HEK293 (cell line): Measurements from ENCODE around the gene SPINK4.

ENCODE experiments used
- CTCF ChIA-PET: fragments of 350-600 bp; formaldehyde crosslinking; extraction: SDS; loops from one replicate; lab custom pipeline; 2021; ENCODE audit warnings: antibody characterized with exemption; lab: Yijun Ruan, JAX
- POLR2A ChIA-PET: fragments of 300-600 bp; formaldehyde crosslinking; extraction: SDS; loops from one replicate; lab custom pipeline; 2020; ENCODE audit warnings: antibody characterized with exemption, inconsistent platforms; lab: Yijun Ruan, JAX
- H3K27ac ChIP-seq: fragments of 200-500 bp; sonication (Bioruptor generic); 2 replicates; pipeline ENCODE4 v1.5.1; 2014; ENCODE audit warnings: low read depth, low read length, control low read depth, inconsistent platforms; ENCODE audit errors: extremely low read depth
- H3K36me3 ChIP-seq, 2 experiments: fragments of 200-500 bp in 1 of 2; sonication (Bioruptor generic) in 1 of 2; 1 replicate in 1 of 2; 2 replicates in 1 of 2; pipeline ENCODE4 v1.5.1; 2014 to 2017; ENCODE audit warnings: inconsistent platforms in 2 of 2, low read length in 2 of 2; ENCODE audit not compliant: control insufficient read depth in 2 of 2, insufficient read depth in 1 of 2
- H3K4me1 ChIP-seq: fragments of 200-500 bp; sonication (Bioruptor generic); 2 replicates; pipeline ENCODE4 v1.5.1; 2014; ENCODE audit warnings: mild to moderate bottlenecking, low read length, inconsistent platforms; ENCODE audit not compliant: control insufficient read depth, insufficient read depth
- H3K4me3 ChIP-seq: 2 replicates; pipeline ENCODE4 v1.5.1; 2011; ENCODE audit warnings: low read depth, mild to moderate bottlenecking, control low read depth, low read length, moderate library complexity
- H3K9me3 ChIP-seq: fragments of 200-500 bp; sonication (Bioruptor generic); 2 replicates; pipeline ENCODE4 v1.5.1; 2014; ENCODE audit warnings: low read depth, low read length, inconsistent platforms; ENCODE audit not compliant: control insufficient read depth, insufficient read depth
- GLI4 ChIP-seq: fragments of 450-650 bp; formaldehyde crosslinking; IDR thresholded peaks from 2 replicates; pipeline ENCODE4 v1.5.1; 2016; ENCODE audit warnings: missing biosample characterization, missing genetic modification characterization
- MZF1 ChIP-seq: fragments of 450-650 bp; formaldehyde crosslinking; IDR thresholded peaks from 2 replicates; pipeline ENCODE4 v1.5.1; 2017; ENCODE audit warnings: missing biosample characterization, missing genetic modification characterization, borderline replicate concordance
- REPIN1 ChIP-seq: fragments of 450-650 bp; formaldehyde crosslinking; IDR thresholded peaks from 2 replicates; pipeline ENCODE4 v1.5.1; 2017; ENCODE audit warnings: missing biosample characterization, missing genetic modification characterization, low read depth
- WT1 ChIP-seq: fragments of 450-650 bp; formaldehyde crosslinking; IDR thresholded peaks from 2 replicates; pipeline ENCODE4 v1.5.1; 2016; ENCODE audit warnings: missing biosample characterization, missing genetic modification characterization
- ZEB2 ChIP-seq: fragments of 450-650 bp; formaldehyde crosslinking; IDR thresholded peaks from 2 replicates; pipeline ENCODE4 v1.5.1; 2016; ENCODE audit warnings: missing biosample characterization, missing genetic modification characterization
- ZNF223 ChIP-seq: fragments of 450-650 bp; formaldehyde crosslinking; IDR thresholded peaks from 2 replicates; pipeline ENCODE4 v1.5.1; 2016; ENCODE audit warnings: missing biosample characterization, missing genetic modification characterization
- ZNF248 ChIP-seq: fragments of 450-650 bp; formaldehyde crosslinking; IDR thresholded peaks from 2 replicates; pipeline ENCODE4 v1.5.1; 2017; ENCODE audit warnings: missing biosample characterization, missing genetic modification characterization
- ZNF354C ChIP-seq: fragments of 450-650 bp; formaldehyde crosslinking; IDR thresholded peaks from 2 replicates; pipeline ENCODE4 v1.5.1; 2016; ENCODE audit warnings: missing biosample characterization, missing genetic modification characterization, low read depth, borderline replicate concordance
- ZNF501 ChIP-seq: fragments of 450-650 bp; formaldehyde crosslinking; IDR thresholded peaks from 2 replicates; pipeline ENCODE4 v1.5.1; 2016; ENCODE audit warnings: missing biosample characterization, missing genetic modification characterization
- ZNF654 ChIP-seq: fragments of 450-650 bp; formaldehyde crosslinking; IDR thresholded peaks from 2 replicates; pipeline ENCODE4 v1.5.1; 2016; ENCODE audit warnings: low read depth, missing biosample characterization, missing genetic modification characterization
- ZNF747 ChIP-seq: fragments of 450-650 bp; formaldehyde crosslinking; IDR thresholded peaks from 2 replicates; pipeline ENCODE4 v1.5.1; 2016; ENCODE audit warnings: missing biosample characterization, missing genetic modification characterization
- ZNF768 ChIP-seq: fragments of 450-650 bp; formaldehyde crosslinking; IDR thresholded peaks from 2 replicates; pipeline ENCODE4 v1.5.1; 2018; ENCODE audit warnings: missing biosample characterization, mild to moderate bottlenecking, missing genetic modification characterization
- ZNF791 ChIP-seq: fragments of 450-650 bp; formaldehyde crosslinking; IDR thresholded peaks from 2 replicates; pipeline ENCODE4 v1.5.1; 2016; ENCODE audit warnings: missing biosample characterization, missing genetic modification characterization
- ZSCAN23 ChIP-seq: fragments of 450-650 bp; formaldehyde crosslinking; IDR thresholded peaks from 2 replicates; pipeline ENCODE4 v1.5.1; 2016; ENCODE audit warnings: missing biosample characterization, missing genetic modification characterization
- ZSCAN30 ChIP-seq: fragments of 450-650 bp; IDR thresholded peaks from 2 replicates; pipeline ENCODE4 v1.5.1; 2018; ENCODE audit warnings: missing biosample characterization, mild to moderate bottlenecking, missing genetic modification characterization, moderate library complexity
- TF ChIP-seq, protein P1 (sequence below): fragments of 450-650 bp; formaldehyde crosslinking; IDR thresholded peaks from 2 replicates; pipeline ENCODE4 v1.5.1; 2016; ENCODE audit warnings: missing biosample characterization, missing genetic modification characterization, borderline replicate concordance
- TF ChIP-seq, protein P2 (sequence below): fragments of 450-650 bp; formaldehyde crosslinking; IDR thresholded peaks from 2 replicates; pipeline ENCODE4 v1.5.0; 2017; ENCODE audit warnings: missing biosample characterization, missing genetic modification characterization, borderline replicate concordance
- TF ChIP-seq, protein P3 (sequence below): fragments of 450-650 bp; formaldehyde crosslinking; IDR thresholded peaks from 2 replicates; pipeline ENCODE4 v1.5.1; 2016; ENCODE audit warnings: missing biosample characterization, missing genetic modification characterization

The SPINK4 gene

DNA sequence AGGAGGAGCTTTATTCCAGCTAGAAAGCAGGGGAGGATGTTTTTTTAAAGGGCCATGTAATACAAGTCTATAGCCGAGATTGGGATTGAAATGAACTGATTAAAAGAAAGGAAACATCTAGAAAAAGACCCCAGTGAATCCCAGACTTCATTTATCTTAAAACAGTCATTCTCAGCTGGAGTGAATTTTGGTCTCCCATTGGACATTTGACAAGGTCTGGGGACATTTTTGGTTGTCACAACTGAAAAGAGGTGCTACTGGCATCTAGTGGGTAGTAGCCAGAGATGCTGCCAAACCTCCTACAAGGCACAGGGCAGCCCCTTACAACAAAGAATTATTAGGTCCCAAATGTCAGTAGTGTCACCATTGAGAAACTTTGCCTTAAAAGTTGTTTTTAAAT, 16.3 kb upstream of the SPINK4 start:
- no peak overlapping the region for H3K27ac ChIP-seq
- no peaks in the 10 kb centered on the region for H3K36me3 ChIP-seq
- no peak overlapping the region for H3K4me3 ChIP-seq
- H3K4me1 ChIP-seq, result no peaks in the 10 kb centered on the region
- ChIA-PET CTCF (interaction anchor here (0.6 to 1.4 kb wide), 5 partner anchors 10 to 124 kb away, joined by 3 to 5 read pairs (median 3); no protein-coding TSS in a partner anchor), POLR2A (no interaction called here)
- TF ChIP-seq ZEB2 (tag by site-specific recombination), result no peak
- no peak for TF ChIP-seq ZNF501
- TF ChIP-seq ZNF223 (tag by site-specific recombination), result no peak
- TF ChIP-seq MZF1 (tag by site-specific recombination), result no peak
- no peak for TF ChIP-seq ZSCAN23 (tag by site-specific recombination)
- no peak for TF ChIP-seq ZNF791 (tag by site-specific recombination)
- TF ChIP-seq, protein P1, sequence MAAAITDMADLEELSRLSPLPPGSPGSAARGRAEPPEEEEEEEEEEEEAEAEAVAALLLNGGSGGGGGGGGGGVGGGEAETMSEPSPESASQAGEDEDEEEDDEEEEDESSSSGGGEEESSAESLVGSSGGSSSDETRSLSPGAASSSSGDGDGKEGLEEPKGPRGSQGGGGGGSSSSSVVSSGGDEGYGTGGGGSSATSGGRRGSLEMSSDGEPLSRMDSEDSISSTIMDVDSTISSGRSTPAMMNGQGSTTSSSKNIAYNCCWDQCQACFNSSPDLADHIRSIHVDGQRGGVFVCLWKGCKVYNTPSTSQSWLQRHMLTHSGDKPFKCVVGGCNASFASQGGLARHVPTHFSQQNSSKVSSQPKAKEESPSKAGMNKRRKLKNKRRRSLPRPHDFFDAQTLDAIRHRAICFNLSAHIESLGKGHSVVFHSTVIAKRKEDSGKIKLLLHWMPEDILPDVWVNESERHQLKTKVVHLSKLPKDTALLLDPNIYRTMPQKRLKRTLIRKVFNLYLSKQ (tag by site-specific recombination), result no peak
- TF ChIP-seq ZNF768, result no peak
- TF ChIP-seq WT1, result no peak
- TF ChIP-seq, protein P2, sequence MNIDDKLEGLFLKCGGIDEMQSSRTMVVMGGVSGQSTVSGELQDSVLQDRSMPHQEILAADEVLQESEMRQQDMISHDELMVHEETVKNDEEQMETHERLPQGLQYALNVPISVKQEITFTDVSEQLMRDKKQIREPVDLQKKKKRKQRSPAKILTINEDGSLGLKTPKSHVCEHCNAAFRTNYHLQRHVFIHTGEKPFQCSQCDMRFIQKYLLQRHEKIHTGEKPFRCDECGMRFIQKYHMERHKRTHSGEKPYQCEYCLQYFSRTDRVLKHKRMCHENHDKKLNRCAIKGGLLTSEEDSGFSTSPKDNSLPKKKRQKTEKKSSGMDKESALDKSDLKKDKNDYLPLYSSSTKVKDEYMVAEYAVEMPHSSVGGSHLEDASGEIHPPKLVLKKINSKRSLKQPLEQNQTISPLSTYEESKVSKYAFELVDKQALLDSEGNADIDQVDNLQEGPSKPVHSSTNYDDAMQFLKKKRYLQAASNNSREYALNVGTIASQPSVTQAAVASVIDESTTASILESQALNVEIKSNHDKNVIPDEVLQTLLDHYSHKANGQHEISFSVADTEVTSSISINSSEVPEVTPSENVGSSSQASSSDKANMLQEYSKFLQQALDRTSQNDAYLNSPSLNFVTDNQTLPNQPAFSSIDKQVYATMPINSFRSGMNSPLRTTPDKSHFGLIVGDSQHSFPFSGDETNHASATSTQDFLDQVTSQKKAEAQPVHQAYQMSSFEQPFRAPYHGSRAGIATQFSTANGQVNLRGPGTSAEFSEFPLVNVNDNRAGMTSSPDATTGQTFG (tag by site-specific recombination), result no peak
- TF ChIP-seq ZNF248 (tag by site-specific recombination), result no peak
- no peak for TF ChIP-seq GLI4 (tag by site-specific recombination)
- TF ChIP-seq REPIN1 (tag by site-specific recombination), result no peak
- peak; percentile 25 for TF ChIP-seq ZNF654 (tag by site-specific recombination)
- no peak for TF ChIP-seq ZNF747
- TF ChIP-seq ZSCAN30 (tag by site-specific recombination), result no peak
- TF ChIP-seq, protein P3, sequence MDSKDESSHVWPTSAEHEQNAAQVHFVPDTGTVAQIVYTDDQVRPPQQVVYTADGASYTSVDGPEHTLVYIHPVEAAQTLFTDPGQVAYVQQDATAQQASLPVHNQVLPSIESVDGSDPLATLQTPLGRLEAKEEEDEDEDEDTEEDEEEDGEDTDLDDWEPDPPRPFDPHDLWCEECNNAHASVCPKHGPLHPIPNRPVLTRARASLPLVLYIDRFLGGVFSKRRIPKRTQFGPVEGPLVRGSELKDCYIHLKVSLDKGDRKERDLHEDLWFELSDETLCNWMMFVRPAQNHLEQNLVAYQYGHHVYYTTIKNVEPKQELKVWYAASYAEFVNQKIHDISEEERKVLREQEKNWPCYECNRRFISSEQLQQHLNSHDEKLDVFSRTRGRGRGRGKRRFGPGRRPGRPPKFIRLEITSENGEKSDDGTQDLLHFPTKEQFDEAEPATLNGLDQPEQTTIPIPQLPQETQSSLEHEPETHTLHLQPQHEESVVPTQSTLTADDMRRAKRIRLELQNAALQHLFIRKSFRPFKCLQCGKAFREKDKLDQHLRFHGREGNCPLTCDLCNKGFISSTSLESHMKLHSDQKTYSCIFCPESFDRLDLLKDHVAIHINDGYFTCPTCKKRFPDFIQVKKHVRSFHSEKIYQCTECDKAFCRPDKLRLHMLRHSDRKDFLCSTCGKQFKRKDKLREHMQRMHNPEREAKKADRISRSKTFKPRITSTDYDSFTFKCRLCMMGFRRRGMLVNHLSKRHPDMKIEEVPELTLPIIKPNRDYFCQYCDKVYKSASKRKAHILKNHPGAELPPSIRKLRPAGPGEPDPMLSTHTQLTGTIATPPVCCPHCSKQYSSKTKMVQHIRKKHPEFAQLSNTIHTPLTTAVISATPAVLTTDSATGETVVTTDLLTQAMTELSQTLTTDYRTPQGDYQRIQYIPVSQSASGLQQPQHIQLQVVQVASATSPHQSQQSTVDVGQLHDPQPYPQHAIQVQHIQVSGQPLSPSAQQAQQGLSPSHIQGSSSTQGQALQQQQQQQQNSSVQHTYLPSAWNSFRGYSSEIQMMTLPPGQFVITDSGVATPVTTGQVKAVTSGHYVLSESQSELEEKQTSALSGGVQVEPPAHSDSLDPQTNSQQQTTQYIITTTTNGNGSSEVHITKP (tag by site-specific recombination), result peak; percentile 79
- TF ChIP-seq ZNF354C, result no peak
- no peaks in the 10 kb centered on the region for H3K9me3 ChIP-seq
